GM19043 (cell line): ENCODE data around the gene STOX2.

Experiments used
- ATAC-seq: cut with Tn5 transposase; IDR thresholded peaks from one replicate; pipeline ENCODE4 v1.9.1; 2021; ENCODE audit warnings: low read depth; ENCODE audit not compliant: unreplicated experiment

STOX2 gene

DNA sequence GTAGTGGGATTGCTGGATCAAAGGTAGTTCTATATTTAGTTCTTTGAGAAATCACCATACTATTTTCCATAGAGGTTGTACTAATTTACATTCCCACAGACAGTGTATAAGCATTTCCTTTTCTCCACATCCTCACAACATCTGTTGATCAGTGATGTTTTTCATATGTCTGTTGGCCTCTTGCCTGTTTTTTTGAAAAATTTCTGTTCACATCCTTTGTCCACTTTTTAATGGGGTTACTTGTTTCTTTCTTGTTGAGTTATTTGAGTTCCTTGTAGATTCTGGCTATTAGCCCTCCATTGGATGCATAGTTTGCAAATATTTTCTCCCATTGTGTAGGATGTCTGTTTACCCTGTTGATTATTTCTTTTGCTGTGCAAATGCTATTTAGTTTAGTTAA, 72.6 kb downstream of the STOX2 start:
- no peak for ATAC-seq

DNA sequence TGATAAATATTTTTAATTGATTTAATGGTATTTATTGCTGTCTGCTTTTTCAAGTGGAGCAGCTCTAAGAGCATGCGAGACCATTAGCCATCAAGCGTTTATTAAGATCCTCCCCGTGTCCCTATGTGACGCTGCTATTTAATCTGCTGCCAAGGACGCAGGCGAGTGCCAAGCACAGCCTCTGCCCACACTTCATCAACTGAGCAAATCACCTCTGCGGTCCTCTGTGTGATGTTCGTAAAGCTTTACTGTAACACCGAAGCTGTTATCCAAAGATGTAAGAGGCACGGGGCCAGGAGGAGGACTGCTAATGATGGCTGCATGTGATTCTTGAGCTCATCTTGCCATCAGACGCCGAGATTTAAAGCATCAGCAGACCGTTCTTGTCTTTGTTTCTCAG, 79.5 kb downstream of the STOX2 start:
- no peak for ATAC-seq

DNA sequence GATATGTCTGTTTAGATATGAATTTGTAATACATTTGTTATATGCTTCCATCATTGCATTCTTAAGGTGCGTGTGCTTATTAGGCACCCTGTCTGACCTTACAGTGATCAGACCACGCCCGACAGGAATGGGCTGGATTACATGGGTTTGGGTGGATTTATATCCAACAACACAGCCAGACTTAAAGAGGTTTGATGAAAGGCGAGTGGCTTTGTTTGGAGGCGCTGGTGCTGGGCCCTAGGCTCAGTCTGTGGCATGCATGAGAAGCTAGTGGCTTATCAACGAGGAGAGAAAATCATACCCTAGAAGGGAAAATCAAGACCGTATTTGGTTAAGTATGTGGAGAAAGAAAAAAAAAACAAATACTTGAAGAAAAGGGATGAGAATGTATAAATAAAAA, 80.7 kb downstream of the STOX2 start:
- ATAC-seq = no peak

DNA sequence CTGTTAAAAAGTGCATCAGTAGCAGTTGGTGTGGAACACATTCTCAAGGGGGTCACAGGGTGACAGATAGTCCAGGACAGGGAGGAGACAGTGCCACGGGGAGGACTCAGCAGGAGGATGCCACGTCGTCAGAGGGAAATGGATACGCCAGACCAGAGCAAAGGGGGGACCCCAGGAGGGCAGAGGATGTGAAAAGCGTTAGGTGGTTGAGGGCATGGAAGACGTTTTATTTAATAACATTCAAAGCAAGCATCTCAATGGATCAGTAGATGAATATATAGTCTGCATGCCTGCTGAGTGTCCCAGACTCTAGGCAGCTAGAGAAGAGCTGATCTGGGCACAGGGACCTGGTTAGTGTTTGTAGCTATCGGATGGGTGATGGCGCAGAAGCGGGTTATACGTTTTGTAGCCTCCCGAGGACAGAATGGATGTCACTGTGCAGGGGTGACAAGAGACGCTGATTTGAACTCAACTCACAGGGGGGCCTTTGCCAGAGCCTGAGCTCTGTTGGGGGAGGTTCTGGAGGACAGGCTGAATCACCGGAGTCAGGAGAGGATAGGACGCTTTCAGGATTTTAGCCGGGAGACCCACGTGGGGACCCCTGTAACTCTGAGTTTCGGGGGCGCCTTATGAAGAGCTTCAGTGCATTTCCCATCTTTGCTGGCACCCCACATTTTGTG, 81.3 kb downstream of the STOX2 start:
- no peak for ATAC-seq

DNA sequence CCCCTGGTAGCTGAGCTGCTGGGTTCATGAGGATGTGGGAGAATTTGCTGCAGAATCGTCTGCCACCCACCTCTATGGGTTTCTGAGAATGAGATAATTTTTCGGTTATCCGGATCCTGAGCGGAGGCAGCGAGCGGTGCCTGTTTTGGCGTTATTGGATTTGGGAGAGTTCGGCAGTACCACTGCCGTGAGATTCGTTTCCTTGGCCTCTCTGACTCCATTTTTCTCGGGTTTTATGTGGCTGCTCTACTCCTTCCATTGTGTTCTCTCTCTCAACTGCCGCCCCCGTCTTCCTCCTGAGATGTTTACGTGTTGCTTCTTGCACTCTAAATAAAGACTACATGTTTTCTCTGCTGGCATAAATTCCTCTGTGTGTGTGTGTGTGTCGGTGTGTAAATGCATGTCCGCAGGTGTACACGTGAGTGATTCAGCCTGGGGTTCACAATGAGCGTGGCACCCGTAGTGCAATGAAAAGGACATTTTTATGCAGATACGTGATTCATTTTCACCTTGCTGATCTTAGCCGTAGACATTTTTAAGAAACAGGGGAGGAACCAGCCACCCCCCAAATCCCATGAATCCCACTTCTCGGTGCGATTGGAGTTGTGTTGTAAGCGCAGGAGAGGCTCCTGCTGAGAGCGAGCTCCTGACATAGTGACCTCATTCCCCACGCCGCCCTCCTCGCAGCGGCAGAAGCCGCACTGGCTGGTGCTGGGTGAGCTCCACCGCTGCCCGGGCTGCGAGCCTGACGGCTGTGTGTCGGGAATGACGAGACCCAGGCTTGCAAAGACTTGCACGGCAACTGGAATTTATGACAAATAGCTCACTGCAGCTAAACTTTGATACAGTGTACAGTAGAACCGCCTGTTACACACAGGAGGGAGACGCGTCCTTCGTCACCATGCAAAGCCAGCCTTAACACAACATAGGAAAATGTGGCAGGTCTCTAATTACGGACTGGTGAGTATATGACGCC, 82.2 kb downstream of the STOX2 start:
- ATAC-seq = no peak

DNA sequence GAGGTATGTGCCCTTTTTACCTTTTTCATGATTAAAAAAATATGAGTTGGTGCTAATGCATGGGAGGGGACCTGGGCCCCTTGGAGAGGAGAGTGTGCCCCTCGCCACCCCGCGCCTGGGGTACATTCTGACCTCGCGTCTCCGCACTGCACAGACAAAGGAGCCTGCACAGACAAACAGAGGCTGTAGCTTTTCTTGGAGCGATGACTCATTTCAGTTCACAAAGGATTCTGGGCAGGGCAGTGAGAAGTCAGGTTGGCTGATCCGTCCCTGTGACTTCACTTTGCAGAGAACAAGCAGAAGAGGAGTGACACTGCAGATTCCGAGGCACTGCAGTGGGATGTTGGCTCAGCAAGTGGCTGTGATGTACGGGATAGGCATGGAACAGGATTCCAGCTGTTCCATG, 82.9 kb downstream of the STOX2 start:
- ATAC-seq = no peak

DNA sequence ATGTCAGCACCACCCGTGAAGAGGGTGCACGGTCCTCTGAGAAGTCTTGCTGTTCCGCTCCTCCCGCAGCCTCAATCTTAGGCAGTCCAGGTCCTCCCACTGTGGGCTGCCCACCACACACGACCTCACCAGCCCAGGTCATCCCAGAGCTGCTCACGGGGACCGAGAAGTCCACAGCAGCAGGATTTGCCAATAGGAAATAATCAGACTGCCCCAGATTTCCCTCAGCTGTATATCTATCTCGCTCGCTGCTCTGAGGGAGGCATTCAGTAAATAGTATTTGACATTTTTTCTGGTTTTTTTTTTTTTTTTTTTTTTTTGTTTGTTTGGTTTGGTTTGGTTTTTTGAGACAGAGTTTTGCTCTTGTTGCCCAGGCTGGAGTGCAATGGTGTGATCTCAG, 83.8 kb downstream of the STOX2 start:
- ATAC-seq = no peak

DNA sequence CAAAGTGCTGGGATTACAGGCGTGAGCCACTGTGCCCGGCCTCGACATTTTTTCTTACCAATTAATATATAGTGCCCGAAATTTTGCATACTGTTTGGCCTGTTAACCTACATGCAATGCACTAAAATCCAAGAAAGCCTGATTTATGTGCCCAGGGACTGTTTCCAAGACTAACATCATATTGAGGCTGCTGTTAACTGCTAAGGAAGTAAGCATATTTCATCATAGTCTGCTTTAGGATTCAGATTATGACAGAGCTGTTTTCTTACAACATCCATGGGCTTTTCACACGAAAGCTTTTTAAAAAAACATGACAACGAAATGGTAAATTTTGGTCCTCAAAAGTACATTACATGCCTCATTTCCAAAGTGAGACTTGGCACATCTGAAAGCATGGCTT, 84.4 kb downstream of the STOX2 start:
- ATAC-seq = no peak

DNA sequence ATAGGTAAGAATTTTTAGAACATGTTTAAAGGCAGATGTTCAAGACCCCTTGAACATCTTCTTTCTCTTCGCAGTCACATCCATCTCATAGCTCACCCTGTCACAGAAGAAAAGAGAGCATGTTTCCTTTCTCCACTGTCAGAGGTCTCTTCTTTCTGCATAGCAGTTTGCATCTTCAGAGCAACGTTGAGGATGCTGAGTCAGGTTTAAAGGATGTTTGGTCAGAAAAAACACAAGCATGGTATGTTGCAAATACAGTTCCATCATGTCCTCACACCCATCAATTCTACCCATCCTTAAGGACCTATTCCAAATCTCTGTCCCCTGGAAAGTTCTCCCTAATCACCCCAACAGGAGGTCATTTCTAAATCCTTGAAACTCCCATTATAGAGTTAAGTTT, 84.8 kb downstream of the STOX2 start:
- no peak for ATAC-seq

DNA sequence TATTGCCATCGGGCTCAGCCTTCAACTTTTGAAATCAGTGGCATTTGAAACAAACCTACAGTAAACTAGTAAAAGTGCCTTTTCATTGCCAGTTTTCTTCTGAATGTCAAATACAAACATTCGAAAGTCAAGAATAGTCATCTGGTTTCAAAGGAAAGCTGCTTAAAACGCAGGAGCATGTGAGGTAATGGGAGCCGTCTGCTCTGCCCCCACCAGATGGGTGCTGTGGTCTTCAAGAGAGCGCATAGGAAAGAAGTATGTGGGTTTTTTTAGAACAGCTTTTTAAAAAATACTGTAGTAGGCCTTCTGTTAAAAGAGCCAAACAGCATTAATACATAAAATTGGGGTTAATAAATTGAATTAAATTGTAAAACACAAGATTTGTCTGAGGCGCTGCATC, 88.6 kb downstream of the STOX2 start:
- no peak for ATAC-seq

DNA sequence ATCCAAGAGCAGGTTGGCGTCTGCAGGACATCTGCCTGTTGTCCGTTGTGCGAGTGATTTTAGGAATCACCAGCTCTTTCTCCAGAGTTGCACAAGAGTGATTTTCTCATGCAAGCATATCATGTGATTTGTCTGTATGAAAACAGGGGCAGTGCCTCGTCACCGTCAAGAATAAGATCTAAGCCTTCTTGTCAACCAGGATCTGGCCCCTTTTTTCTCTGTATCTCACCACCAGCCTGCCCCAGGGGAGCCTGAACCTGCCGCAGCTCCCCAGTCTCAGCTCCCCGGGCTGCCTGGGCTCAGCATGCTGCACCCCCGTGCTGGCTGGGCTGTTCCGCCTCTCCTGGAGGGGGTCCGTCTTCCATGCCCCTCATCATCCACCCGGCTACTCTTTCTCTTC, 90.5 kb downstream of the STOX2 start:
- ATAC-seq = no peak

DNA sequence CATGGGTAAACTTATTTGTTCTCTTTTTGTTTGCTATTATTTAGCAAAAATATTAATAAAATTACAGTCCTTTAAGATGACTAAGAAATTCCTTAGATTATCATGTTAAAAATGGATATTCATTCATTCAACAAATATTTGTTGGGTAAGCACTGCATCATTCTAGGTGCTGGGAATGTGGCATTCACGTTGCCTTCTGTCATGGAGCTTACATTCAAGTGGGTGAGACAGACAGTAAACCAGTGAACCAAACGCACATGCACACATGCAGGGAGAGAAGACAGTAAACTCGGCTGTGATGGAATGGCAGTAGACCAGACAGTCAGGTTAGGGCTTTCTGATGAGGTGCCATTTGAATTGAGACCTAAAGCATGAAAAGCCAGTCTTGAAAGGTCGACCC, 91.8 kb downstream of the STOX2 start:
- no peak for ATAC-seq

DNA sequence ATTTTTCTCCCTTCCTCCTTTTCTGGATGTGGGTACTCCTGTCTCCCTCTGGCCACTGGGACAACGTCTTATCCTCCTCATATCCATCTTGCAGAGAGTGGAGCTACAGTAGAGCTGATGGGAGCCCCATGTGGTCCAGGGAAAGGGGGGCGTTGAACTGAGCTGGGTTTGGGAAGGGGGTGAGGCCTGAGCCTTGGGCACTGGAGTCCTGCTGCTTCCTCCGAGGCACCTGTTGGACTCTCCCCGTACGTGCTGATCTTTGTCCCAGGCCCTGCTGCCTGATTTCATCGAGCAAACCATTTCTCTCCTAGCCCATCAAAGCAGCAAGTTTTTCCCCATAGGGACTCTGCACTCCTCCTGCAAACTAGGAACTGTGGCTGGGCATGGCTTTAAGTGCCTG, 94.3 kb downstream of the STOX2 start:
- ATAC-seq = no peak

DNA sequence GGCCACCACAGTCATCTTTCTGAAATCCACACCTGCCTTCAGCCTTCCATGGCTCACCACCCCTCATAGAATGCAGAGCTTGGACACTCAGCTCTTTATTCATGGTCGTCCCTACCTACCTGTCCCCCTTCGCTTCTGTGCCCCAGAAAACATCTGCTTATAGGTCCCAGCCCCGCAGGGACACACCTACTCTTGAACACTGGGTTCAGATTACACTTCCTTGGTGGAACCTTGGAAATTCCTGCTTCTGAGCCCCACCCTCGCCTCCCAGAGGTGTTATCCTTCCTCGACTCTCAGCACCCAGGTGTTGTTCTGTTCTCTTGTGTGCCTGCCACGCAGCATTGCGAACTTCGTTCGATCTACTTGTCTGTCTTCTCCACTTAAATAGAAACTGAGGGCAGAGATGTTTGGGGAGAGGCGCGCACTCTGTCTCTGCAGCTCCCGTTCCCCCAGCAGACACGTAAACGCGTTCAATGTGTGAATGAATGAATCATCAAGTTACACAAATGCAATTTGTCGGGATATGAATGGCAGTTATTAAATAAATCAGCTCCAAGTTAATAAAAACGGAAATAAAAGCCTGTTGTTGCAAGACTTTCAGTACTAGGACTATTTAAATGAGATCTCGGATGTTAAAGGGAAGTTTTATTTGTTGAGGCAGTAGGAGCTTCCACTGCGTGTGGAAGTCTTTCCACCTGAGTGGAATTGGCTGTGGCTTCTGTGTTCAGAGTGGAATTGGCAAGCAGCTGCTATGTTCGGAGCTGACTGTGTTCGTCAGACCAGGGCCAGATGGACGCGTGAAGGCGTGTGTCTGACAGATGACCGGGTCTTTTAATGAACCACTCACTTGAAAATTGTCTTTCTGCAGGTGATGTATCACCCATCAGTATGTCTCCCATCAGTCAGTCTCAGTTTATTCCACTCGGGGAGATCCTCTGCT, 95.6 kb downstream of the STOX2 start:
- no peak for ATAC-seq

DNA sequence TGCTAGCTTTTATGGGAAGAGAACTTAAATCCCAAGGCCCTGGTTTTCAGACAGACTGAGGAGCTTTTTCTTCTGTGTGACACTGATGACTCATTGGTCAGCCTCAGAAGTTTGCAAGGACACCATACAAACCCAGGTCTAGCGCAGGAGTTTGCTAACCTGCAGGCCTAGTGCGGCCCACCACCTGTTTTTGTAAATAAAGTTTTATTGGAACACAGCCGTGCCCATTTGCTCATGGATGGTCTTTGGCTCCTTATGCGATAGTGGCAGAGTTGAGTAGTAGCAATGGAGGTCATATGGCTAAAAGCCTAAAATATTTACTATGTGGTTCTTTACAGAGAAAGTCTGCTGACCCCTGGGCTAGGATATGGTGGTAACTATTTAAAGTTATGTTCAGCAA, 98.3 kb downstream of the STOX2 start:
- ATAC-seq = no peak

DNA sequence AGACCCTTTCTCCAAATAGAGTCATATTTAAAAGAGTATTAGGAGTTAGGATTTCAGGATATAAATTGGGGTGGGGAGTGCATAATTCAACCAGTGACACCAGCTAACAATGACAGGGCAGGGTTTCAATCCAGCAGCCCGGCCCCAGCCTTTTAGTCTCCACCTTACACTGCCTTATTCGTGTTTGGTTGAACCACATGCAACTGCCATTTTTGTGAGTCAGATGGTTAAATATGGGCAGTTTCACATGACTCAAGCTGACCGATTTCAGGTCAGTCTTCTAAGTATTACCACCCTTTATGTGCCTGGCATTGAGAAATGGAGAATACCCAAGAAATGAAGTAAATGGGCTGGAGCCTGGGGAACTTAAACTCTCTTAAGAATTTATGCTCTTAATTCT, 102.8 kb downstream of the STOX2 start:
- no peak for ATAC-seq

DNA sequence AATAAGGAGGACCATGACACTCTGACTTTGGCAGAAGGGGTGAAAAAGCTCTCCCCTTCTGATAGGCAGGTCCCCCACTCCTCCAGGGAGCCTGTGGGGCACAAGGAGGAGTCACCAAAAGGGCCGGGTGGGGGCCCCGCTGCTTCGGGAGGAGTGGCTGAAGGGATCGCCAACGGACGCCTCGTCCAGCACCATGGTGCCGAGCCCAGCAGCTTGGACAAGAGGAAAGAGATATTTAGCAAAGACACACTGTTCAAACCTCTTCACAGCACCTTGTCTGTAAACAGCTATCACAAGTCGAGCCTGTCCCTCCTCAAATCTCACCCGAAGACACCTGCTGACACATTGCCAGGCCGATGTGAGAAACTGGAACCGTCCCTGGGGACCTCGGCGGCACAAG, 105.6 kb downstream of the STOX2 start:
- ATAC-seq = no peak

DNA sequence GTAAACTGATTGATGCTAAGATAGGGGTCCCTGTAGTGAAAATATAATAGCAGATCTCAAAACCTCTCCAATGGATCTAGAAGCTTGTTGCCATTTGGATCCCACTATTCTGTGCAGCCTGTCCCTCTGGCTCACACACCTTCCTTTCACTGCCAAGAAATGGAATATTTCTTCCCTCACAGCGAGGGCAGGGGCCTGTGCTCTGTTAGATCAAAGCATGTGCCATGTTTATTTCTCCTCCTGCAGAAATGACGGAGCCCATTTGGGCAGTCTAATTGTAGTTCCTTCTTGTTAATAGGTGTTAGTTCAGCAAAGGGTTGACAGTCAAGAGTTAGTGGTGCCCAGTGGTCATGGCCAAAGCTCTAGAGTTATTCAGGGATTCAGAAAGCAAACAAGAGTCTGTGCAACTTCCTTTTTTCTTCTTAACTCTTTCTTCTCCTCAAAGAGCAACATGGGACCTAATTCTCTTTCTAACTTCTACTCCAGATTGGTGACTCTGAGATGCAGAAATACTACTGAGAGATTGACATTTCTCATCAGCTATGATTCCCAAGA, 106.8 kb downstream of the STOX2 start:
- no peak for ATAC-seq

DNA sequence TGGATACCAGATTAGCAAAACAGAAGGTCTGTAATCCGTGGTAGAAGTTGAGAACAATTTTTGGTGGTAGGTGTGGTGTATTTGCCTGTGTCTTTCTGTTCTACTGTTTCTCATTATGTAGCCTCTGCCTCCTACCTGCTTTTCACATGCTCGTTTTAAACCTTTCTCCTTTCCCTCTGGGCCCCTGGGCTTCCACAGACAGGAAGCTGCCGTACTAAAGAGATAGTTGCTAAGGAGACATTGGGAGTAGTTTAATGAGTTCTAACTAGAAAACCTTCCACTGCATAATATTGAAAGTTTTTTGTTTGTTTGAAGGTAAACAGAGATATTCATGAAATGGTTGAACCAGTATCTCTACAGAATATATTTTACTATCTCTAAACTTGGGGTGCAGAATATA, 107.8 kb downstream of the STOX2 start:
- no peak for ATAC-seq

DNA sequence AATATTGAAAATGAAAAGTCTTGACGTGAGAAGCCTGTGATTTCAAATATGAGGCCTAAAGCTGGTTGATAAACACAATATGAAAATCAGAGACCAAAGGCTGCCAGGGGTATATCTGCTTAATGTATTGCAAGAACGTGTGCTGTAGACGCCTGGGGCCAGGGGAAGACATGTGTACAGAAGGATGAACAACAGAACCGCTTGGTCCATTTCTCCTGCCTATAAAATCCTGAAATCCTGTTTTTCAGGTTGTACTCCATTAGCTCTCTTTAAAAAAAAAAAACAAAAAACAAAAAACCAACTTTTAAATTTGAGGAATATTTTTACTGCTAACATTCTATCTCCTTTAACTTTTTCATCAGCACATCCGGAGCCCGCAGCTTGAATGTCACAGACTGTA, 109.2 kb downstream of the STOX2 start:
- ATAC-seq = no peak
